ENCODE results near the gene EHF. TPM values are rescaled to one million over a fixed set of nuclear protein-coding genes. Genes with fewer than 3 reads are reported as not detected.
A peak's percentile ranks its signal among the peaks of the same experiment; 100 is the strongest.

EHF gene
- total and polyA plus RNA-seq, 8 donors, result 15.5 to 142 (median 44.4) TPM

DNA sequence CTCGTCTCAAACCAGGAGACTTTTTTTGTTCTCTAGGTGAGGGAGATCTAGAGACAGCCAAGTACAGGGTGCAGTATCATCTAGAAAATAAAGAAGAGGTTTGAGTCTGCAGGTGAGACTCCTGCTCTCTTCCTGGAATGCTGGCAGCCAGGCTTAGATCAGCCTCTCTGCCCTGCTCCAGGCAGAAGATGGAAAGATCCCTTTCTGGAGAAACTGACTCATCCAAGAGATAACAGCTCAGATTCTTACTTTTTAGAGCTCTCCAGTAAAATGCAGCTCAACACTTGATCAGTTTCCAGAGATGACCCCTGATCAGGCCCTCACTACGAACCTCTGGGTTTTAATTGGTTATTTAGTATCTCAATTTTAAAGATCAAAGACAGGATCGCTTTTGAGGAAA is 44.6 kb upstream of the EHF start:
- 82 to 94% (median 85%) methylated on average over 3 of the region's 3 CpGs for WGBS, 5 donors
- H3K36me3 ChIP-seq, result no peaks in the 10 kb centered on the region
- H3K27me3 ChIP-seq, result peaks cover 0 to 29% (median 0%) of the 10 kb centered on the region in 3 donors
- H3K9me3 ChIP-seq, result no peaks in the 10 kb centered on the region
- H3K4me3 ChIP-seq, result no peak overlapping the region
- no peak overlapping the region for H3K27ac ChIP-seq
- TF ChIP-seq EP300 (IDR thresholded peaks at IDR 0.05), result no peak
- no peak for TF ChIP-seq POLR2A (IDR thresholded peaks at IDR 0.05)
- TF ChIP-seq CTCF (IDR thresholded peaks at IDR 0.05), result no peak
- no peak for TF ChIP-seq POLR2AphosphoS5 (IDR thresholded peaks at IDR 0.05)
- intact Hi-C loops (cut with DNase I; ENCODE audit: low total_unique reads), result no loop called here
- H3K4me1 ChIP-seq, result no peaks in the 10 kb centered on the region
- DNase-seq, result no peak

DNA sequence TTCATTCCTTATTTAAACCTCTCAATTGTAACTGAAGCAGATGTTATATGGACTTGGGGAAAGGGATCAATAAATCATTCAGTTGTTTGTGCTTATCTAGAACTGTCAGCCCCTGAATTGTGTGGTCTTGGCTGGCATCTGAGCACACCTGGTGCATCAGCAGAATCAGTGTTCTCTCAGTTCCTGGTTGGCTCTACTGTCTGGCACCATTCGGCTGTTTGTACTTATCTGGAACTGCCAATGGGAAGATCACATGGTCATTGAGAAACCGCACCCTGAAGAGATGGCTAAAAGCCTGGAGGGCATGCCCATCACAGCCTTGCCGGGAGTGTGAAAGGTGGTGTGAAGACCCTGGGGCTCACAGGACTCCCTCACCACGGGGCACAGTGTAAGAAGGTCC is 37.1 kb upstream of the EHF start:
- TF ChIP-seq CTCF (IDR thresholded peaks at IDR 0.05) (no peak), EP300 (IDR thresholded peaks at IDR 0.05) (no peak), POLR2AphosphoS5 (IDR thresholded peaks at IDR 0.05) (no peak), POLR2A (IDR thresholded peaks at IDR 0.05) (no peak)
- no peak for DNase-seq
- 46 to 59% (median 48%) methylated on average over 4 of the region's 4 CpGs for WGBS, 5 donors
- Histone ChIP-seq H3K4me3 (no peak overlapping the region), H3K9me3 (no peaks in the 10 kb centered on the region), H3K27me3 (no peaks in the 10 kb centered on the region), H3K27ac (no peak overlapping the region), H3K36me3 (no peaks in the 10 kb centered on the region), H3K4me1 (peaks cover 9 to 31% (median 17%) of the 10 kb centered on the region in 4 donors)
- intact Hi-C loops (cut with DNase I; ENCODE audit: low total_unique reads), result loop anchor here (10.0 kb wide), 1 partner anchor 311 kb away; no protein-coding TSS in a partner anchor

DNA sequence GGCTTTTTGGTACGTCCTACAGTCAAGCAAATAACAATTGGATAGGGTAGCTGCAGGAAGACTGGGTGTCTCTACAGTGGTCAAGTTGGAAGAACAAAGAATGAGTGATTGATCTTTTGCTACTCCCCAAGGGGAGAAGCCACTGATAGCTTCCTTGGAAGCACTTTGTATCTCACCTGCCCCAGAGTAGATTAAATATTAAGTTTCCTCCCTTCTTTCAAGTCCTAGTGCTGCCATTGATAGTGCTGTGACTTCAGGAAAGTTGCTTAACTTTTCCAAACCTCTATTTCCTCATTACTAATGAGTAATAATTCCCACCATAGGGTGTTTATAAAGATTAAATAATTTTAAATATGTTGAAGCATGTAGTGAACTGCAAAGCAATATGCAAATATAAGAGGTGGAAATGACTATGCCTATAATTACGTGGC is 35.6 kb upstream of the EHF start:
- peak overlapping the region in 4 of 5 donors; percentile 20 to 68 (median 46) for H3K27ac ChIP-seq
- TF ChIP-seq EP300 (IDR thresholded peaks at IDR 0.05), result no peak
- peak in 1 of 3 donors; percentile 16 for TF ChIP-seq POLR2AphosphoS5 (IDR thresholded peaks at IDR 0.05)
- no peaks in the 10 kb centered on the region for H3K9me3 ChIP-seq
- no peak for DNase-seq
- WGBS, 5 donors, result 59 to 70% (median 65%) methylated on average over 2 of the region's 2 CpGs
- H3K27me3 ChIP-seq, result no peaks in the 10 kb centered on the region
- intact Hi-C loops (cut with DNase I; ENCODE audit: low total_unique reads), result loop anchor here (10.0 kb wide), 1 partner anchor 309 kb away; no protein-coding TSS in a partner anchor
- no peak overlapping the region for H3K4me3 ChIP-seq
- H3K36me3 ChIP-seq, result no peaks in the 10 kb centered on the region
- peaks cover 9 to 31% (median 17%) of the 10 kb centered on the region in 4 donors for H3K4me1 ChIP-seq

DNA sequence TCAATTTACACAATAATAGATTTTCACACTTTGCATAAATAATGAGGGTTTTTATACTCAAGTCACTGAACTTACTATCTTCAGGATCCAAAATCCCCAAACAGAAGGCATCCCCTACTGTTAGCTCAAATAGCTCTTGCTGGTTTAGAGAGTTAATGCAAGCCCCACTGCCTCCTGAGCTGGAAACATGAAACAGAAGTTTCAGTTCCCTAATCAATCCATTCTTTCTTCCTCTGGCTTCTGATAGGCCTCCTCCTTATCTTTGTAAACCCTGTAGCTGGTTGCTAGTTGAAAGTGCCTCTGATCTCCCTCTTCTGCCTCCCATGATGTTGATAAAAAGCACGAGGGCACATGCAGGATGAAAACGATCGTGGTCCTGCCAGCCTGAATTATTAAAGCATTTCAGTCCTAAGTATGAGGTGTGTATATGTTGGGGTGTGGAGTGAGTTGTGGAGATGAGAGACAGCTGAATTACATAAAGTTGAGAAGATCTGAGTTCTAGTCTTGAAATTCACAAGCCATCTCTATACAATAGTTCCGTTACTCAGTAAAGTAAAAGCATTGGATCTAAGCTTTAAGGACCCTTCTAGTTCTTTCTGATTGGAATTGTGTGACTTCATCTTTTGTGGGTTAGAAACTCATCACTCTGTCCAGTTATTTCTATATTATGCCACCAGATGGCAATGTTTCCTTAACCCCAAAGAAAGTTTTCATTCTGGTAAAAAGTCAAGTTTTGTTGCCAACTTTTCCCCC is 35.0 kb upstream of the EHF start:
- TF ChIP-seq EP300 (IDR thresholded peaks at IDR 0.05), result no peak
- TF ChIP-seq POLR2A (IDR thresholded peaks at IDR 0.05), result no peak
- TF ChIP-seq POLR2AphosphoS5 (IDR thresholded peaks at IDR 0.05), result no peak
- peak in 5 of 7 experiments; percentile 45 to 83 (median 60) for TF ChIP-seq CTCF (IDR thresholded peaks at IDR 0.05)
- no peak overlapping the region for H3K4me3 ChIP-seq
- intact Hi-C loops (cut with DNase I; ENCODE audit: low total_unique reads), result loop anchor here (10.0 kb wide), 1 partner anchor 309 kb away; no protein-coding TSS in a partner anchor
- WGBS, 5 donors, result 0 to 6% (median 1%) methylated on average over 4 of the region's 4 CpGs
- no peaks in the 10 kb centered on the region for H3K27me3 ChIP-seq
- no peaks in the 10 kb centered on the region for H3K36me3 ChIP-seq
- peak overlapping the region; percentile 20 to 68 (median 26) for H3K27ac ChIP-seq
- DNase-seq, result peak in 1 of 2 donors; percentile 86
- H3K9me3 ChIP-seq, result no peaks in the 10 kb centered on the region
- H3K4me1 ChIP-seq, result peaks cover 9 to 31% (median 17%) of the 10 kb centered on the region in 4 donors

Measured in stomach (tissue), 9 donors.